Caco-2 (cell line): Measurements from ENCODE around the gene COPZ2. TPM values are rescaled to one million over a fixed set of nuclear protein-coding genes. Genes with fewer than 3 reads are reported as not detected.
A peak's percentile ranks its signal among the peaks of the same experiment; 100 is the strongest.

Experiments
- BruUV-seq: library from RNA; stranded (reverse); fragments of 400-500 nt; replicated peaks from 2 replicates; lab custom pipeline; 2021; lab: Mats Ljungman, UMichigan
- CTCF ChIA-PET: fragments of 300-600 bp; sonication (Branson Sonifier 250); formaldehyde crosslinking; loops from one replicate; lab custom pipeline; 2022; ENCODE audit warnings: antibody characterized with exemption; lab: Charles Lee
- POLR2A ChIA-PET: fragments of 300-600 bp; sonication (Branson Sonifier 250); formaldehyde crosslinking; loops from one replicate; lab custom pipeline; 2022; ENCODE audit warnings: antibody characterized with exemption; lab: Charles Lee
- DNase-seq, 2 experiments: peaks; one replicate each; pipeline versions ENCODE4 v3.0.0 to v3.0.0-alpha.2; 2020 to 2022
- H3K27me3 ChIP-seq: replicated peaks from 2 replicates; pipeline ENCODE4 v1.6.0; 2011; ENCODE audit warnings: low read length; ENCODE audit not compliant: control insufficient read depth, insufficient read depth
- H3K36me3 ChIP-seq: 2 replicates; pipeline ENCODE4 v1.5.1; 2011; ENCODE audit warnings: low read length; ENCODE audit not compliant: control insufficient read depth, insufficient read depth
- H3K4me1 ChIP-seq: fragments of 250-450 bp; sonication (Bioruptor Pico); 2 replicates; pipeline ENCODE4 v1.5.1; 2020; ENCODE audit warnings: mild to moderate bottlenecking
- H3K4me3 ChIP-seq: 2 replicates; pipeline ENCODE4 v1.5.1; 2011; ENCODE audit warnings: low read depth, mild to moderate bottlenecking, control low read depth, low read length
- H3K9me3 ChIP-seq: fragments of 250-450 bp; sonication (Bioruptor Pico); 2 replicates; pipeline ENCODE4 v1.5.1; 2020; ENCODE audit warnings: mild to moderate bottlenecking, moderate library complexity
- H3K27ac Mint-ChIP-seq: one replicate; pipeline ENCODE4 v1.8.0; 2022; ENCODE audit warnings: mixed read lengths; ENCODE audit not compliant: unreplicated experiment
- H3K27me3 Mint-ChIP-seq: one replicate; pipeline ENCODE4 v1.8.0; 2022; ENCODE audit warnings: mixed read lengths; ENCODE audit not compliant: insufficient read depth, unreplicated experiment
- H3K36me3 Mint-ChIP-seq: one replicate; pipeline ENCODE4 v1.8.0; 2022; ENCODE audit warnings: mild to moderate bottlenecking, mixed read lengths; ENCODE audit not compliant: insufficient read depth, unreplicated experiment
- H3K4me1 Mint-ChIP-seq: one replicate; pipeline ENCODE4 v1.8.0; 2022; ENCODE audit warnings: low read depth, mixed read lengths; ENCODE audit not compliant: unreplicated experiment
- H3K4me3 Mint-ChIP-seq: one replicate; pipeline ENCODE4 v1.8.0; 2022; ENCODE audit warnings: mild to moderate bottlenecking, moderate library complexity, mixed read lengths; ENCODE audit not compliant: unreplicated experiment
- H3K9me3 Mint-ChIP-seq: one replicate; pipeline ENCODE4 v1.8.0; 2022; ENCODE audit warnings: mixed read lengths; ENCODE audit not compliant: unreplicated experiment
- intact Hi-C: fragments of 100-400 bp; cut with micrococcal nuclease; formaldehyde crosslinking; loops from one replicate; pipeline ENCODE4 v1.10.0; 2022; ENCODE audit not compliant: unreplicated experiment
- total RNA-seq: library from RNA; stranded (reverse); gene quantifications from 2 replicates; pipeline ENCODE4 v1.2.3, GENCODE V29; 2022
- TF ChIP-seq, protein P1 (sequence below), 2 experiments: fragments of 200-600 bp in 1 of 2; IDR thresholded peaks; 1 replicate in 1 of 2; 2 replicates in 1 of 2; pipeline versions ENCODE4 v1.5.1 to v1.8.0; 2011 to 2022; ENCODE audit warnings: antibody characterized with exemption in 1 of 2, control low read depth in 1 of 2, inconsistent platforms in 1 of 2, low read depth in 1 of 2, low read length in 1 of 2, mild to moderate bottlenecking in 1 of 2, moderate library complexity in 1 of 2; ENCODE audit not compliant: insufficient read depth in 1 of 2, severe bottlenecking in 1 of 2, unreplicated experiment in 1 of 2

COPZ2 gene
- total RNA-seq, 1 experiment from 2014 or later, result 6.7 TPM

DNA sequence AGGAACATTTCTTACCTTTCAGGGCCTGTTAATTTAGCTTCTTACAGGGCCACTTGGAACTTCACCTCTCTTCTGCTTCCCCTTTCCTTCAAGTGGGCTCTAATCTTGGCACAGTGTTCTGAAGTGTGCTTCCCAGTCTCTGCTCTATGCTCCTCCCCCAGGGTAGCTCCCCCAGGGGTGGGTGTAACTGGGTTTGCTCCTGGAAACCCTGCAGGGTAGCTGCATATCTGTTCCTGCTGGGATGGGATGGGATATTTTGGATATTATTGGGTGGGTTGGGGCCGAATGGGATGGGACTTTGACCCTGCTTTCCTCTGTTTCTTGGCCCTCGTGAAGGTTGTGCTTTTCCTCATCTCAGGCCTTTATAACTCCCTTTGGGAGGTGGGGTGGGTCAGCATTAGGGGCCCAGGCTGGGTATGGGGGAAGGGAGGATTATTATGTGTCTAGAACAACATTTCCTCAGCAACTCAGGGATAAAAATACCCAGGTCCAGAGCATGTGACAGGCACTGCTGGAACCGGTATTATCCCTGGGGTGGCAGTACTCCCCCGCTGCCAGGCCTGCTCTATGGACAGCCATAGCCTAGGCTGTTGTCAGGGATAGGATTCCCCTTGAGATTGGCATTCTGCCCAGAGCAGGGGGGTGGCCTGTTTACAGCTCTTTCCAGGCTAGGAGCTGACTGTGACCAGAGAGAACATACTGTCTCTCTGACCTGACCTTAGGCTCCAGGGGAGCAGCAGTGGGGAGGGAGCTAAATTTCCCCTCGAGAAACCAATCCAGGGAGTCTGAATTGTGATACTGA, 15.6 kb upstream of the COPZ2 start:
- Histone ChIP-seq H3K27me3 (no peaks in the 10 kb centered on the region), H3K4me1 (peaks cover 34% of the 10 kb centered on the region), H3K4me3 (no peak overlapping the region), H3K36me3 (peaks cover 35% of the 10 kb centered on the region), H3K9me3 (no peaks in the 10 kb centered on the region)
- Mint-ChIP-seq H3K27me3 (no peaks in the 10 kb centered on the region), H3K9me3 (no peaks in the 10 kb centered on the region), H3K27ac (peak overlapping the region; percentile 7), H3K4me1 (peaks cover 38% of the 10 kb centered on the region), H3K36me3 (peaks cover 87% of the 10 kb centered on the region), H3K4me3 (no peak overlapping the region)
- BruUV-seq, result no TSS peak
- CTCF ChIA-PET, result interaction anchor here (0.7 to 2.7 kb wide), 8 partner anchors 10 to 112 kb away, joined by 3 to 12 read pairs (median 4); partner anchors contain the start of gene PNPO
- TF ChIP-seq, protein P1, sequence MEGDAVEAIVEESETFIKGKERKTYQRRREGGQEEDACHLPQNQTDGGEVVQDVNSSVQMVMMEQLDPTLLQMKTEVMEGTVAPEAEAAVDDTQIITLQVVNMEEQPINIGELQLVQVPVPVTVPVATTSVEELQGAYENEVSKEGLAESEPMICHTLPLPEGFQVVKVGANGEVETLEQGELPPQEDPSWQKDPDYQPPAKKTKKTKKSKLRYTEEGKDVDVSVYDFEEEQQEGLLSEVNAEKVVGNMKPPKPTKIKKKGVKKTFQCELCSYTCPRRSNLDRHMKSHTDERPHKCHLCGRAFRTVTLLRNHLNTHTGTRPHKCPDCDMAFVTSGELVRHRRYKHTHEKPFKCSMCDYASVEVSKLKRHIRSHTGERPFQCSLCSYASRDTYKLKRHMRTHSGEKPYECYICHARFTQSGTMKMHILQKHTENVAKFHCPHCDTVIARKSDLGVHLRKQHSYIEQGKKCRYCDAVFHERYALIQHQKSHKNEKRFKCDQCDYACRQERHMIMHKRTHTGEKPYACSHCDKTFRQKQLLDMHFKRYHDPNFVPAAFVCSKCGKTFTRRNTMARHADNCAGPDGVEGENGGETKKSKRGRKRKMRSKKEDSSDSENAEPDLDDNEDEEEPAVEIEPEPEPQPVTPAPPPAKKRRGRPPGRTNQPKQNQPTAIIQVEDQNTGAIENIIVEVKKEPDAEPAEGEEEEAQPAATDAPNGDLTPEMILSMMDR (IDR thresholded peaks at IDR 0.05; ENCODE audit: insufficient read depth in 1 of 2, low read depth in 1 of 2, low read length in 1 of 2, severe bottlenecking in 1 of 2, unreplicated experiment in 1 of 2), result no peak
- POLR2A ChIA-PET, result interaction anchor here (0.6 to 1.0 kb wide), 2 partner anchors 15 to 17 kb away, joined by 3 read pairs; no protein-coding TSS in a partner anchor
- no peak for DNase-seq
- intact Hi-C loops, result no loop called here

DNA sequence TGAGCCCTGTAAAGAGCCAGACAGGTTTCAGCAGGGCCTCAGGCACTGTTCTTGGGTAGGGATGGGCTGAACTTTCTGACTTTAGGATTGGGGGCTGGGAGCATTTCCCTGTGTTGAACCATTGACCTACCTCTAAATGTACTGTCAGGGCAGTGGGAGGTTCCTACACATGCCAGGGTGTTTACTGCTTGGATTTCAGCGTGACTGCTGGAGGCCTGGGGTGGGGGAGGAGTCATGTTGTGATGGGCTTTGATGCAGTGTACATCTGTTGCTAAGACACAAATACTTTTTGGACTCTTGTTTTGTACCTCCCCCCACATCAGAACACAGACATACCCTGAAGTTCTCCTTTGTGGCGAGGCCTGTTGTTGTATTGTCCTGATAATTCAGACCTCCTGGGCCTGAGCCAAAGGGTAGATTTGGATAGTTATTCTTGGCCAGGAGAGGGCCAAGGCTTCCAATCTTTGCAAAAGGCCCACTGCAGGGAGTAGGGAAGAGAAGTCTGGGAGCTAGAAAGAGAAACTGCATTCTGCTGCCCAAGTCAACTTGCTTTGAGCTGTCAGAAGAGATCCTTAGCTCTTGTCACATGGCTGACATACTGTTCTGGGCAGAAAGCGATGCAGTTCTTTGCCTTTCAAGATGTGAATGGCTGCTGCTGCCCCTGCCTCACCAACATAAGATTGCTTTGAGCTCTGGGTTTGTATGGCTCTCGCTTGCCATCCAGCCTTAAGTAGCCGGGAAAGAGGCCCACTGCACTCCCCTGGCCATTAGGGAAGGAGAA, 14.3 kb upstream of the COPZ2 start:
- CTCF ChIA-PET, result interaction anchor here (0.6 to 2.7 kb wide), 10 partner anchors 8 to 83 kb away, joined by 3 to 12 read pairs (median 4); no protein-coding TSS in a partner anchor
- POLR2A ChIA-PET, result interaction anchor here (1.0 kb wide), 1 partner anchor 17 kb away, joined by 3 read pairs; no protein-coding TSS in a partner anchor
- peaks cover 29% of the 10 kb centered on the region for H3K36me3 ChIP-seq

More for the DNA sequence above, 14.3 kb upstream of the COPZ2 start:
- H3K27ac Mint-ChIP-seq, result peak overlapping the region; percentile 20
- BruUV-seq, result no TSS peak
- peaks cover 38% of the 10 kb centered on the region for H3K4me1 Mint-ChIP-seq
- intact Hi-C loops, result no loop called here
- H3K27me3 Mint-ChIP-seq, result no peaks in the 10 kb centered on the region
- H3K4me1 ChIP-seq, result peaks cover 34% of the 10 kb centered on the region
- H3K36me3 Mint-ChIP-seq, result peaks cover 86% of the 10 kb centered on the region
- H3K9me3 ChIP-seq, result no peaks in the 10 kb centered on the region
- H3K4me3 ChIP-seq, result no peak overlapping the region
- no peak for DNase-seq
- TF ChIP-seq, protein P1 (IDR thresholded peaks at IDR 0.05; ENCODE audit: insufficient read depth in 1 of 2, low read depth in 1 of 2, low read length in 1 of 2, severe bottlenecking in 1 of 2, unreplicated experiment in 1 of 2), result no peak
- H3K27me3 ChIP-seq, result no peaks in the 10 kb centered on the region
- no peaks in the 10 kb centered on the region for H3K9me3 Mint-ChIP-seq
- no peak overlapping the region for H3K4me3 Mint-ChIP-seq
